H1 (cell line): ENCODE measurements around the gene SEMA3A. TPM values are rescaled to one million over a fixed set of nuclear protein-coding genes. Genes with fewer than 3 reads are reported as not detected.

Experiments
- CTCF ChIA-PET: fragments of 300-600 bp; sonication (Branson Sonifier 250); formaldehyde crosslinking; loops from one replicate; lab custom pipeline; 2021; ENCODE audit not compliant: partially characterized antibody; lab: Charles Lee
- POLR2A ChIA-PET: fragments of 300-600 bp; sonication (Branson Sonifier 250); formaldehyde crosslinking; loops from one replicate; lab custom pipeline; 2021; ENCODE audit warnings: inconsistent platforms; ENCODE audit not compliant: partially characterized antibody; lab: Charles Lee
- DNase-seq, 2 experiments: peaks; one replicate each; pipeline versions ENCODE4 v3.0.0 to v3.0.0-alpha.2; 2010 to 2022; ENCODE audit warnings: low spot score in 2 of 2, low read depth in 1 of 2, mixed read lengths in 1 of 2
- FAIRE-seq: peaks from 2 replicates; lab custom pipeline; 2011; peaks lifted over from hg19 to GRCh38; lab: Jason Lieb, UNC
- H2AFZ ChIP-seq: 2 replicates; pipeline ENCODE4 v1.8.1; 2012; ENCODE audit warnings: low read length, inconsistent platforms
- H2AK5ac ChIP-seq: 2 replicates; pipeline ENCODE4 v1.6.1; 2013; ENCODE audit warnings: low read depth, low read length
- H2BK120ac ChIP-seq: replicated peaks from 2 replicates; pipeline ENCODE3; 2013; ENCODE audit warnings: low read depth, low read length, inconsistent platforms
- H2BK12ac ChIP-seq: 2 replicates; pipeline ENCODE4 v1.6.1; 2013; ENCODE audit warnings: low read depth, low read length
- H2BK15ac ChIP-seq: 2 replicates; pipeline ENCODE4 v1.6.1; 2013; ENCODE audit warnings: low read length
- H2BK20ac ChIP-seq: 2 replicates; pipeline ENCODE4 v1.6.1; 2013; ENCODE audit warnings: low read length
- H2BK5ac ChIP-seq: 2 replicates; pipeline ENCODE4 v1.6.1; 2013; ENCODE audit warnings: low read depth, low read length
- H3K14ac ChIP-seq: 2 replicates; pipeline ENCODE4 v1.6.1; 2013; ENCODE audit warnings: inconsistent platforms; ENCODE audit not compliant: insufficient read length
- H3K18ac ChIP-seq: 2 replicates; pipeline ENCODE4 v1.6.1; 2013; ENCODE audit warnings: low read length; ENCODE audit errors: extremely low read depth
- H3K23ac ChIP-seq: 2 replicates; pipeline ENCODE4 v1.6.1; 2013; ENCODE audit warnings: inconsistent platforms; ENCODE audit not compliant: insufficient read length
- H3K23me2 ChIP-seq: 2 replicates; pipeline ENCODE4 v1.6.1; 2013; ENCODE audit warnings: low read depth, low read length
- H3K27ac ChIP-seq: 2 replicates; pipeline ENCODE4 v1.6.1; 2011; ENCODE audit warnings: low read depth, low read length, inconsistent platforms
- H3K27me3 ChIP-seq, 4 experiments: replicated peaks in 1 of 4; 1 replicate in 1 of 4; 2 replicates in 3 of 4; pipeline versions ENCODE4 v1.6.1 to v1.8.1; 2011 to 2013; ENCODE audit warnings: low read length in 3 of 4, mild to moderate bottlenecking in 3 of 4, inconsistent platforms in 2 of 4, mixed read lengths in 2 of 4, moderate library complexity in 1 of 4; ENCODE audit not compliant: control insufficient read depth in 3 of 4, insufficient read depth in 3 of 4; ENCODE audit errors: extremely low read depth in 1 of 4
- H3K36me3 ChIP-seq, 4 experiments: 2 replicates each; pipeline versions ENCODE4 v1.6.1 to v1.8.1; 2011 to 2013; ENCODE audit warnings: mild to moderate bottlenecking in 4 of 4, low read length in 3 of 4, moderate library complexity in 2 of 4, control low read depth in 1 of 4, inconsistent platforms in 1 of 4; ENCODE audit not compliant: insufficient read depth in 4 of 4, control insufficient read depth in 2 of 4
- H3K4ac ChIP-seq: replicated peaks from 2 replicates; pipeline ENCODE3; 2013; ENCODE audit warnings: low read length, low read depth, mixed read lengths, inconsistent platforms; ENCODE audit not compliant: insufficient read length
- H3K4me1 ChIP-seq, 4 experiments: replicated peaks in 1 of 4; 1 replicate in 1 of 4; 2 replicates in 3 of 4; pipeline versions ENCODE4 v1.6.1 to v1.8.1; 2011 to 2013; ENCODE audit warnings: low read length in 3 of 4, inconsistent platforms in 2 of 4, mixed read lengths in 1 of 4; ENCODE audit not compliant: insufficient read depth in 4 of 4, control insufficient read depth in 3 of 4
- H3K4me2 ChIP-seq, 2 experiments: 2 replicates each; pipeline versions ENCODE4 v1.6.1 to v1.8.1; 2011 to 2013; ENCODE audit warnings: low read depth in 2 of 2, low read length in 2 of 2, control low read depth in 1 of 2, inconsistent platforms in 1 of 2, mild to moderate bottlenecking in 1 of 2; ENCODE audit not compliant: insufficient read depth in 1 of 2
- H3K4me3 ChIP-seq, 4 experiments: fragments of 200-600, 300-600 bp in 1 of 4; sonication (generic), shearing (Covaris generic), sonication (Bioruptor Twin) in 1 of 4; 2 replicates each; pipeline versions ENCODE4 v1.5.1 to v1.8.1; 2011 to 2016; ENCODE audit warnings: low read length in 4 of 4, low read depth in 3 of 4, control low read depth in 2 of 4, inconsistent platforms in 2 of 4, mild to moderate bottlenecking in 2 of 4, mixed read lengths in 1 of 4, moderate library complexity in 1 of 4; ENCODE audit not compliant: insufficient read depth in 2 of 4; ENCODE audit errors: extremely low read depth in 1 of 4
- H3K56ac ChIP-seq: replicated peaks from 2 replicates; pipeline ENCODE3; 2013; ENCODE audit warnings: low read depth, mild to moderate bottlenecking, mixed read lengths, low read length, inconsistent platforms; ENCODE audit not compliant: insufficient read length
- H3K79me1 ChIP-seq: 2 replicates; pipeline ENCODE4 v1.6.1; 2013; ENCODE audit warnings: low read depth, low read length, control low read depth
- H3K79me2 ChIP-seq, 2 experiments: 2 replicates each; pipeline versions ENCODE4 v1.6.1 to v1.8.1; 2012 to 2013; ENCODE audit warnings: low read length in 2 of 2, mild to moderate bottlenecking in 2 of 2, inconsistent platforms in 1 of 2; ENCODE audit not compliant: insufficient read depth in 2 of 2, control insufficient read depth in 1 of 2
- H3K9ac ChIP-seq, 4 experiments: replicated peaks in 1 of 4; 1 replicate in 1 of 4; 2 replicates in 3 of 4; pipeline versions ENCODE4 v1.6.1 to v1.8.1; 2011 to 2013; ENCODE audit warnings: low read depth in 3 of 4, low read length in 3 of 4, control low read depth in 2 of 4, mild to moderate bottlenecking in 2 of 4, moderate library complexity in 2 of 4, inconsistent platforms in 1 of 4; ENCODE audit errors: extremely low read depth in 1 of 4
- H3K9me3 ChIP-seq, 2 experiments: 2 replicates each; pipeline versions ENCODE4 v1.6.1 to v1.8.1; 2012 to 2013; ENCODE audit warnings: mild to moderate bottlenecking in 2 of 2, moderate library complexity in 2 of 2, control low read depth in 1 of 2, inconsistent platforms in 1 of 2, low read depth in 1 of 2, low read length in 1 of 2, mixed read lengths in 1 of 2; ENCODE audit not compliant: insufficient read depth in 2 of 2
- H4K20me1 ChIP-seq, 2 experiments: replicated peaks in 1 of 2; 2 replicates each; pipeline versions ENCODE3 to v1.8.1; 2011 to 2013; ENCODE audit warnings: inconsistent platforms in 2 of 2, low read length in 2 of 2, mild to moderate bottlenecking in 1 of 2; ENCODE audit not compliant: insufficient read depth in 2 of 2, control insufficient read depth in 1 of 2
- H4K5ac ChIP-seq: 2 replicates; pipeline ENCODE4 v1.6.1; 2013; ENCODE audit warnings: low read length, low read depth, mixed read lengths, inconsistent platforms; ENCODE audit not compliant: insufficient read length
- H4K8ac ChIP-seq: 2 replicates; pipeline ENCODE4 v1.8.0; 2013; ENCODE audit warnings: mild to moderate bottlenecking, moderate library complexity, low read length, inconsistent platforms; ENCODE audit not compliant: insufficient read depth; ENCODE audit errors: extremely low read depth
- H4K91ac ChIP-seq: replicated peaks from 2 replicates; pipeline ENCODE3; 2013; ENCODE audit warnings: low read length, mixed read lengths, inconsistent platforms; ENCODE audit not compliant: insufficient read length
- BCL11A ChIP-seq, 2 experiments: IDR thresholded peaks; one replicate each; pipeline ENCODE4 v1.6.1; 2011; ENCODE audit warnings: low read depth in 2 of 2, low read length in 2 of 2, mild to moderate bottlenecking in 2 of 2
- BRCA1 ChIP-seq: IDR thresholded peaks from 2 replicates; pipeline ENCODE4 v1.6.1; 2012; ENCODE audit warnings: low read depth, low read length, improper control_type of control experiment
- CHD1 ChIP-seq: IDR thresholded peaks from 2 replicates; pipeline ENCODE4 v1.6.1; 2012; ENCODE audit warnings: low read depth, low read length, improper control_type of control experiment
- EZH2 ChIP-seq: fragments of 200-600 bp; sonication (generic); IDR thresholded peaks from 2 replicates; pipeline ENCODE4 v1.7.1; 2012; ENCODE audit warnings: low read depth, mild to moderate bottlenecking, moderate library complexity, low read length, inconsistent platforms; ENCODE audit not compliant: severe bottlenecking
- HDAC2 ChIP-seq, 2 experiments: fragments of 300-600 bp in 1 of 2; sonication (generic) in 1 of 2; IDR thresholded peaks; 2 replicates each; pipeline ENCODE4 v1.6.1; 2011 to 2012; ENCODE audit warnings: low read depth in 2 of 2, low read length in 2 of 2, mild to moderate bottlenecking in 2 of 2, moderate library complexity in 2 of 2, borderline replicate concordance in 1 of 2, inconsistent platforms in 1 of 2
- RAD21 ChIP-seq, 2 experiments: IDR thresholded peaks in 1 of 2; conservative IDR thresholded peaks in 1 of 2; 2 replicates each; pipeline ENCODE4 v1.6.1; 2011; ENCODE audit warnings: low read depth in 2 of 2, low read length in 2 of 2, improper control_type of control experiment in 1 of 2, inconsistent platforms in 1 of 2, mild to moderate bottlenecking in 1 of 2, moderate library complexity in 1 of 2
- WGBS, 2 experiments: shearing (Covaris generic) in 1 of 2; methylation state at CpG; one replicate each; pipeline versions ENCODE4 v1.1.6 to v1.1.7; 2013 to 2015; ENCODE audit warnings: low lambda C conversion rate in 2 of 2, mixed read lengths in 2 of 2, inconsistent platforms in 1 of 2, low coverage in 1 of 2, missing lambda C conversion rate in 1 of 2; ENCODE audit not compliant: insufficient replicate concordance in 2 of 2, insufficient coverage in 1 of 2, insufficient read length in 1 of 2; ENCODE audit errors: extremely low coverage in 1 of 2, missing lambda C conversion rate in 1 of 2; 5-methylcytosine and 5-hydroxymethylcytosine counted together
- polyA plus RNA-seq, 7 experiments: library from polyadenylated mRNA; depleted of rRNA in 3 of 7; stranded (reverse) in 5 of 7; unstranded in 2 of 7; fragments of >200 nt in 5 of 7; fragments of 200-250 nt in 2 of 7; gene quantifications; 1 replicate in 5 of 7; 2 replicates in 1 of 7; 4 replicates in 1 of 7; pipeline versions ENCODE4 v1.2.1 to v1.2.3, GENCODE V29; 2011 to 2013; ENCODE audit warnings: missing spikeins in 2 of 7, mixed read lengths in 2 of 7
- total RNA-seq: library from RNA; stranded (reverse); fragmentation: NEBNext Ultra II Directional; extraction: Animal tissue kit (Norgen Biotek cat#: 25700); gene quantifications from 2 replicates; pipeline ENCODE4 v1.2.1, GENCODE V29; 2021

Gene SEMA3A
- total and polyA plus RNA-seq, 2 of the 8 experiments (the other 6 are each of a cell fraction or from before 2014, with no cell fraction given) = 8.1 to 45.9 TPM

DNA sequence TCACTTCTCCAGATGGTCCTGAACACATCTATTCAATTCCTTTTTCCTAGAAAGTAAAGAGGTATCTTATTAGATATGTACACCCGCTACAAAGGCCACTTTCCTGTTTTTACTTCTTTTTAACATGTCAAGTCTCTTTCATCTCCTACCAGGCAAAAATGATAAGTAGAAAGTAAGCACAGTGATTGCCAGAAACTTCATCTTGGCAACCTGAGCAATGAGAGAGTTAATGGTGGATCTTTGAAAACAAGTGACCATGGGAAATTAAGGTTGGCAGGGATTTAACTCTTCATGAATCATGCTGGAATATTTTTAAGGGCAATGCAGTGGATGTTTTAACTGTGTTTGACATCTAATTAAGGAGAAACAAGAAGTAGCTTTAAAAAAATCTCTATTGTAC, 2.7 kb downstream of the SEMA3A start:
- FAIRE-seq = no peak

More for the DNA sequence above, 2.7 kb downstream of the SEMA3A start:
- WGBS, 2 experiments = 65% methylated on average over 1 of the region's 1 CpG; no CpG with 5 or more reads in 1 of the 2 experiments
- Histone ChIP-seq H3K23ac (no peak overlapping the region), H2BK120ac (no peak overlapping the region), H3K23me2 (peaks cover 5% of the 10 kb centered on the region; the same call in 1 of the 2 replicates), H4K8ac (no peak overlapping the region), H2BK20ac (no peak overlapping the region), H3K14ac (no peak overlapping the region), H3K36me3 (no peaks in the 10 kb centered on the region), H2BK12ac (no peak overlapping the region), H4K20me1 (no peaks in the 10 kb centered on the region), H3K4ac (no peak overlapping the region), H3K4me2 (peak overlapping the region; percentile 21 to 97; a peak in 1 of 4 replicates), H2BK15ac (no peak overlapping the region), H3K27ac (no peak overlapping the region), H2AFZ (no peak overlapping the region), H3K18ac (no peak overlapping the region), H2BK5ac (no peak overlapping the region), H3K4me1 (peaks cover 0 to 8% (median 1%) of the 10 kb centered on the region in 4 experiments; a peak in 4 of 7 replicates), H3K4me3 (peak overlapping the region in 2 of 4 experiments; percentile 4 to 79; a peak in 2 of 8 replicates), H3K9ac (no peak overlapping the region), H3K27me3 (no peaks in the 10 kb centered on the region), H3K79me2 (peaks cover 0 to 75% of the 10 kb centered on the region in 2 experiments; a peak in 3 of 4 replicates), H2AK5ac (no peak overlapping the region), H3K56ac (no peak overlapping the region), H4K91ac (no peak overlapping the region), H3K9me3 (no peaks in the 10 kb centered on the region), H4K5ac (no peak overlapping the region), H3K79me1 (no peaks in the 10 kb centered on the region)
- ChIA-PET POLR2A (no interaction called here), CTCF (no interaction called here)
- no peak for DNase-seq
- TF ChIP-seq BRCA1 = no peak
- no peak for TF ChIP-seq CHD1
- no peak for TF ChIP-seq EZH2
- no peak for TF ChIP-seq HDAC2 (IDR thresholded peaks at IDR 0.05; ENCODE audit: borderline replicate concordance in 1 of 2, low read depth in 2 of 2, low read length in 2 of 2)
- no peak for TF ChIP-seq BCL11A (IDR thresholded peaks at IDR 0.05; ENCODE audit: low read depth in 2 of 2, low read length in 2 of 2)
- no peak for TF ChIP-seq RAD21 (IDR thresholded peaks at IDR 0.05 in 1 of 2, conservative IDR thresholded peaks at IDR 0.05 in 1 of 2; ENCODE audit: low read depth in 2 of 2, low read length in 2 of 2)
